HepG2 (cell line): ENCODE measurements around the gene NLRC4. TPM values are rescaled to one million over a fixed set of nuclear protein-coding genes. Genes with fewer than 3 reads are reported as not detected.

ENCODE experiments used
- GPN1 ChIP-seq: sonication (generic); formaldehyde crosslinking; IDR thresholded peaks from 2 replicates; pipeline ENCODE4 v1.5.1; 2020; ENCODE audit warnings: missing genetic modification reagents, borderline replicate concordance
- HMG20A ChIP-seq: IDR thresholded peaks from 2 replicates; pipeline ENCODE4 v1.6.1; 2016; ENCODE audit warnings: borderline replicate concordance
- MEF2D ChIP-seq: sonication (generic); formaldehyde crosslinking; IDR thresholded peaks from 2 replicates; pipeline ENCODE4 v1.5.1; 2020; ENCODE audit warnings: mild to moderate bottlenecking, missing genetic modification reagents
- MEIS1 ChIP-seq: sonication (generic); formaldehyde crosslinking; IDR thresholded peaks from 2 replicates; pipeline ENCODE4 v1.9.0; 2021; ENCODE audit warnings: mild to moderate bottlenecking, missing genetic modification reagents, moderate library complexity, borderline replicate concordance
- NKX3-1 ChIP-seq: sonication (generic); formaldehyde crosslinking; IDR thresholded peaks from 2 replicates; pipeline ENCODE4 v1.5.0; 2020; ENCODE audit warnings: missing genetic modification reagents
- PAF1 ChIP-seq: IDR thresholded peaks from 2 replicates; pipeline ENCODE4 v1.6.1; 2016; ENCODE audit warnings: missing genetic modification reagents, missing compliant biosample characterization
- PPARG ChIP-seq: conservative IDR thresholded peaks from 2 replicates; pipeline ENCODE4 v1.6.1; 2016; ENCODE audit warnings: missing biosample characterization, missing genetic modification reagents
- PTBP1 ChIP-seq: fragments of 200-400 bp; formaldehyde crosslinking; IDR thresholded peaks from 2 replicates; pipeline ENCODE4 v1.6.1; 2018; ENCODE audit warnings: low read length, low read depth; ENCODE audit not compliant: poor library complexity, severe bottlenecking
- SATB2 ChIP-seq: sonication (generic); formaldehyde crosslinking; IDR thresholded peaks from 2 replicates; pipeline ENCODE4 v1.5.0; 2020; ENCODE audit warnings: missing genetic modification reagents
- TEAD3 ChIP-seq: optimal IDR thresholded peaks from 2 replicates; pipeline ENCODE3; 2016; ENCODE audit warnings: borderline replicate concordance
- THAP11 ChIP-seq: IDR thresholded peaks from 2 replicates; pipeline ENCODE4 v1.6.1; 2016; ENCODE audit warnings: missing biosample characterization, missing genetic modification reagents
- ZBTB38 ChIP-seq: sonication (generic); formaldehyde crosslinking; IDR thresholded peaks from 2 replicates; pipeline ENCODE4 v1.5.1; 2020; ENCODE audit warnings: mild to moderate bottlenecking, missing genetic modification reagents
- ZNF12 ChIP-seq: sonication (generic); formaldehyde crosslinking; IDR thresholded peaks from 2 replicates; pipeline ENCODE4 v1.5.0; 2020; ENCODE audit warnings: missing genetic modification reagents
- ZNF333 ChIP-seq: sonication (generic); formaldehyde crosslinking; IDR thresholded peaks from 2 replicates; pipeline ENCODE4 v1.4.0; 2020; ENCODE audit warnings: mild to moderate bottlenecking, missing genetic modification reagents, borderline replicate concordance
- ZNF496 ChIP-seq: sonication (generic); formaldehyde crosslinking; IDR thresholded peaks from 2 replicates; pipeline ENCODE4 v1.8.1; 2023; ENCODE audit warnings: mild to moderate bottlenecking, moderate library complexity, missing genetic modification reagents; ENCODE audit not compliant: insufficient replicate concordance
- ZNF510 ChIP-seq: sonication (generic); formaldehyde crosslinking; IDR thresholded peaks from 2 replicates; pipeline ENCODE4 v1.4.0; 2020; ENCODE audit warnings: low read depth, mild to moderate bottlenecking, missing genetic modification reagents
- ZNF550 ChIP-seq: sonication (generic); formaldehyde crosslinking; IDR thresholded peaks from 2 replicates; pipeline ENCODE4 v1.4.0; 2020; ENCODE audit warnings: mild to moderate bottlenecking, missing genetic modification reagents, borderline replicate concordance
- ZNF776 ChIP-seq: sonication (generic); formaldehyde crosslinking; IDR thresholded peaks from 2 replicates; pipeline ENCODE4 v1.4.0; 2020; ENCODE audit warnings: mild to moderate bottlenecking, missing genetic modification reagents
- ZNF777 ChIP-seq: sonication (generic); formaldehyde crosslinking; IDR thresholded peaks from 2 replicates; pipeline ENCODE4 v1.4.0; 2020; ENCODE audit warnings: missing genetic modification reagents
- ZNF883 ChIP-seq: sonication (generic); formaldehyde crosslinking; IDR thresholded peaks from 2 replicates; pipeline ENCODE4 v1.5.1; 2020; ENCODE audit warnings: mild to moderate bottlenecking, missing genetic modification reagents; ENCODE audit errors: not compliant biosample characterization
- polyA plus RNA-seq, 8 experiments: library from polyadenylated mRNA; depleted of rRNA in 3 of 8; stranded (reverse) in 7 of 8; unstranded in 1 of 8; fragments of >200 nt; fragmentation: Illumina TruSeq in 4 of 8; extraction: Trizol in 4 of 8; gene quantifications; 2 replicates each; pipeline versions ENCODE4 v1.2.1 to v1.2.3, GENCODE V29; 2011 to 2016; ENCODE audit warnings: low read depth in 4 of 8, missing spikeins in 1 of 8, mixed read lengths in 1 of 8; ENCODE audit not compliant: insufficient read depth in 1 of 8
- total RNA-seq, 5 experiments: library from RNA; depleted of rRNA; stranded (reverse); fragments of >200 nt; fragmentation: Illumina TruSeq; extraction: Trizol; gene quantifications; 2 replicates each; pipeline ENCODE4 v1.2.3, GENCODE V29; 2016; ENCODE audit warnings: low read depth in 1 of 5
- TF ChIP-seq, protein P1 (sequence below): sonication (generic); formaldehyde crosslinking; IDR thresholded peaks from 2 replicates; pipeline ENCODE4 v1.5.0; 2020; ENCODE audit warnings: missing genetic modification reagents, mild to moderate bottlenecking, borderline replicate concordance
- TF ChIP-seq, protein P2 (sequence below): sonication (generic); formaldehyde crosslinking; IDR thresholded peaks from 2 replicates; pipeline ENCODE4 v1.4.0; 2020; ENCODE audit warnings: mild to moderate bottlenecking, missing genetic modification reagents
- TF ChIP-seq, protein P3 (sequence below): sonication (generic); formaldehyde crosslinking; IDR thresholded peaks from 2 replicates; pipeline ENCODE4 v1.8.1; 2023; ENCODE audit warnings: mild to moderate bottlenecking, missing genetic modification reagents
- TF ChIP-seq, protein P4 (sequence below): sonication (generic); formaldehyde crosslinking; IDR thresholded peaks from 2 replicates; pipeline ENCODE4 v1.4.0; 2020; ENCODE audit warnings: missing genetic modification reagents

Gene NLRC4
- total and polyA plus RNA-seq, 2 of the 13 experiments (the other 11 are each of a cell fraction or from before 2014, with no cell fraction given), result 0.15 to 0.29 TPM

- no peak for TF ChIP-seq ZNF496 (CRISPR knock-in tag)
- TF ChIP-seq ZNF883 (CRISPR knock-in tag), result no peak
- peak; percentile 63; the same call in 1 of the 2 replicates for TF ChIP-seq ZNF12
- TF ChIP-seq GPN1 (CRISPR knock-in tag), result no peak
- no peak for TF ChIP-seq MEF2D
- TF ChIP-seq, protein P1, sequence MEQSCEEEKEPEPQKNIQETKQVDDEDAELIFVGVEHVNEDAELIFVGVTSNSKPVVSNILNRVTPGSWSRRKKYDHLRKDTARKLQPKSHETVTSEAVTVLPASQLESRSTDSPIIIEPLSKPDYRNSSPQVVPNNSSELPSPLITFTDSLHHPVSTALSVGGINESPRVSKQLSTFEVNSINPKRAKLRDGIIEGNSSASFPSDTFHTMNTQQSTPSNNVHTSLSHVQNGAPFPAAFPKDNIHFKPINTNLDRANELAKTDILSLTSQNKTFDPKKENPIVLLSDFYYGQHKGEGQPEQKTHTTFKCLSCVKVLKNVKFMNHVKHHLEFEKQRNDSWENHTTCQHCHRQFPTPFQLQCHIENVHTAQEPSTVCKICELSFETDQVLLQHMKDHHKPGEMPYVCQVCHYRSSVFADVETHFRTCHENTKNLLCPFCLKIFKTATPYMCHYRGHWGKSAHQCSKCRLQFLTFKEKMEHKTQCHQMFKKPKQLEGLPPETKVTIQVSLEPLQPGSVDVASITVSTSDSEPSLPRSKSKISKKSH (CRISPR knock-in tag), result no peak
- TF ChIP-seq ZNF777 (CRISPR knock-in tag), result no peak
- TF ChIP-seq, protein P2, sequence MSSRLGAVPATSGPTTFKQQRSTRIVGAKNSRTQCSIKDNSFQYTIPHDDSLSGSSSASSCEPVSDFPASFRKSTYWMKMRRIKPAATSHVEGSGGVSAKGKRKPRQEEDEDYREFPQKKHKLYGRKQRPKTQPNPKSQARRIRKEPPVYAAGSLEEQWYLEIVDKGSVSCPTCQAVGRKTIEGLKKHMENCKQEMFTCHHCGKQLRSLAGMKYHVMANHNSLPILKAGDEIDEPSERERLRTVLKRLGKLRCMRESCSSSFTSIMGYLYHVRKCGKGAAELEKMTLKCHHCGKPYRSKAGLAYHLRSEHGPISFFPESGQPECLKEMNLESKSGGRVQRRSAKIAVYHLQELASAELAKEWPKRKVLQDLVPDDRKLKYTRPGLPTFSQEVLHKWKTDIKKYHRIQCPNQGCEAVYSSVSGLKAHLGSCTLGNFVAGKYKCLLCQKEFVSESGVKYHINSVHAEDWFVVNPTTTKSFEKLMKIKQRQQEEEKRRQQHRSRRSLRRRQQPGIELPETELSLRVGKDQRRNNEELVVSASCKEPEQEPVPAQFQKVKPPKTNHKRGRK (CRISPR knock-in tag), result no peak
- TF ChIP-seq ZNF776 (CRISPR knock-in tag), result no peak
- no peak for TF ChIP-seq MEIS1 (CRISPR knock-in tag)
- no peak for TF ChIP-seq SATB2 (CRISPR knock-in tag)
- TF ChIP-seq ZNF510 (CRISPR knock-in tag), result no peak
- TF ChIP-seq THAP11, result peak; percentile 69; the same call in 1 of the 2 replicates
- no peak for TF ChIP-seq ZBTB38 (CRISPR knock-in tag)
- TF ChIP-seq ZNF550 (CRISPR knock-in tag), result no peak
- TF ChIP-seq HMG20A (CRISPR knock-in tag), result peak; percentile 84
- TF ChIP-seq NKX3-1 (CRISPR knock-in tag), result 0 out of 2 replicates have a peak, but pooled peaks have one; percentile 38
- TF ChIP-seq PAF1 (CRISPR knock-in tag), result no peak
- TF ChIP-seq, protein P3, sequence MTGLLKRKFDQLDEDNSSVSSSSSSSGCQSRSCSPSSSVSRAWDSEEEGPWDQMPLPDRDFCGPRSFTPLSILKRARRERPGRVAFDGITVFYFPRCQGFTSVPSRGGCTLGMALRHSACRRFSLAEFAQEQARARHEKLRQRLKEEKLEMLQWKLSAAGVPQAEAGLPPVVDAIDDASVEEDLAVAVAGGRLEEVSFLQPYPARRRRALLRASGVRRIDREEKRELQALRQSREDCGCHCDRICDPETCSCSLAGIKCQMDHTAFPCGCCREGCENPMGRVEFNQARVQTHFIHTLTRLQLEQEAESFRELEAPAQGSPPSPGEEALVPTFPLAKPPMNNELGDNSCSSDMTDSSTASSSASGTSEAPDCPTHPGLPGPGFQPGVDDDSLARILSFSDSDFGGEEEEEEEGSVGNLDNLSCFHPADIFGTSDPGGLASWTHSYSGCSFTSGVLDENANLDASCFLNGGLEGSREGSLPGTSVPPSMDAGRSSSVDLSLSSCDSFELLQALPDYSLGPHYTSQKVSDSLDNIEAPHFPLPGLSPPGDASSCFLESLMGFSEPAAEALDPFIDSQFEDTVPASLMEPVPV, result no peak
- TF ChIP-seq ZNF333 (CRISPR knock-in tag), result no peak
- TF ChIP-seq PPARG (CRISPR knock-in tag), result peak; percentile 84
- TF ChIP-seq, protein P4, sequence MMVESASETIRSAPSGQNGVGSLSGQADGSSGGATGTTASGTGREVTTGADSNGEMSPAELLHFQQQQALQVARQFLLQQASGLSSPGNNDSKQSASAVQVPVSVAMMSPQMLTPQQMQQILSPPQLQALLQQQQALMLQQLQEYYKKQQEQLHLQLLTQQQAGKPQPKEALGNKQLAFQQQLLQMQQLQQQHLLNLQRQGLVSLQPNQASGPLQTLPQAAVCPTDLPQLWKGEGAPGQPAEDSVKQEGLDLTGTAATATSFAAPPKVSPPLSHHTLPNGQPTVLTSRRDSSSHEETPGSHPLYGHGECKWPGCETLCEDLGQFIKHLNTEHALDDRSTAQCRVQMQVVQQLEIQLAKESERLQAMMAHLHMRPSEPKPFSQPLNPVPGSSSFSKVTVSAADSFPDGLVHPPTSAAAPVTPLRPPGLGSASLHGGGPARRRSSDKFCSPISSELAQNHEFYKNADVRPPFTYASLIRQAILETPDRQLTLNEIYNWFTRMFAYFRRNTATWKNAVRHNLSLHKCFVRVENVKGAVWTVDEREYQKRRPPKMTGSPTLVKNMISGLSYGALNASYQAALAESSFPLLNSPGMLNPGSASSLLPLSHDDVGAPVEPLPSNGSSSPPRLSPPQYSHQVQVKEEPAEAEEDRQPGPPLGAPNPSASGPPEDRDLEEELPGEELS (CRISPR knock-in tag), result 0 out of 2 replicates have a peak, but pooled peaks have one; percentile 28
- peak; percentile 28 for TF ChIP-seq TEAD3
- no peak for TF ChIP-seq PTBP1
Measured at GRCh38 chr2:32289165-32289999, 24.7 kb upstream of the NLRC4 start (continued).
